Stimulated activated CD8-positive, alpha-beta memory T cell treated with anti-CD3 and anti-CD28 coated beads, Interleukin-7, amount 100 ng/mL, for 48 hours (primary cell): ENCODE measurements around the gene PDE8A.
"Not testable (repeated sequence)": the region's sequence is repeated elsewhere in the genome, so short reads cannot be mapped to it uniquely, and the experiment has no call there.

Experiments
- DNase-seq, 2 donors: peaks; one replicate each; pipeline ENCODE4 v3.0.0-alpha.2; 2020; ENCODE audit warnings: low read depth in 1 of 2; ENCODE audit errors: extremely low read depth in 1 of 2

Gene PDE8A

GRCh38 chr15:84987949-84988624 lies 6.4 kb downstream of the PDE8A start:
- DNase-seq: no peak

GRCh38 chr15:84988909-84989644 lies 7.4 kb downstream of the PDE8A start:
- no peak for DNase-seq

DNA sequence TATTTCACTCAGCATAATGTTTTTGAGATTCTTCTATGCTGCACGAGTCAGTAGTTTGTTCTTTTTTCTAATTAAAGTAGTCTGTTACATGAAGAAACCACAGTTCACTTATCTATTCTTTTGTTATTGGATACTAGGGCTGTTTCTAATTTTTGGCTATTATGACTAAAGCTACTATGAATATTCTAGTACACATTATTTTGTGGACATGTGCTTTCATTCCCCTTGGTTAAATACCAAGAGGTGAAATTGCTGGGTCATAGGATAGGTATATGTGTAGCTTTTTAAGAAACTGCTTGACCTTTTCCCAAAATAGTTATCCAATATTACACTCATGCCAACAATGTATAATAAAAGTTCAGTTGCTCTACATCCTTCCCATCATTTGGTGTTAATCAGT lies 8.9 kb downstream of the PDE8A start:
- DNase-seq: no peak

GRCh38 chr15:84991014-84991712 lies 9.5 kb downstream of the PDE8A start:
- DNase-seq: no peak

DNA sequence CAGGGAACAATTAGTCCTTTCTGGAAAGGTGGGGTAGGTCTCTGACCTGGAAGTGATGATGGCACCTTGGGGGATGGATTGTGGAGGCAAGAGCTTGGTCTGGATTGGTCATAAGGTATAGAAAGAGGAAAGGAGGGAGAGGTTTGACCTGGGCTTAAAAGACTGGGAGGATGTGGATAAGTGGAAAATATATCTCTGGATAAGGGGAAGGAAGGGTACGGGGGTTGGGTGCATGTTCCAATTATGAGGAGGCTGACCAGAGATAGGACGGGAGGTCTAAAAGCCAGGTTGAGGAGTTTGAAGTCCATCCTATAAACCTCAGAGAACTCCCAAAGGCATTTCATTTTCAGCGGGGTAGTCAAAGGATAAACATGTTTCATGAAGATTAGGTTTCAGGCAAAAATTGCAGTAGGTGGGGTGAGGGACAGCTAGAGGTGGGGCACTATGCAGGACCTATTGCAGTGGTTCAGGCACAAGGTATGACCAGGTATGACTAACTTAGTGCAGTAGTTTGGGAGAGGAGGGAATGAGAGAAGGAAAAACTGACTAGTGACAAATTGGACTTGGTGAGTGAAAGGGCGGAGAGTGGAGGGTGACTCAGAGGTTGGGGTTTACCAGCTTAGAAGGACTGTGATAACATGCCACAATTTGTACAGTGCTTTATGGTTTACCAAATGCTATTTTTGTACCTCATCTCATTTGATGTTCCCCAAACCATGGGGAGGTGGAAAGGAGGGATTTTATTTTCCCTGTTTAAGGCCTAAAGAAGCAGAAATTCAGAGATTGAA lies 10.7 kb downstream of the PDE8A start:
- peak; percentile 19 to 45 for DNase-seq

- DNase-seq: no peak
Measured at GRCh38 chr15:84996055-84996454, 14.4 kb downstream of the PDE8A start.

DNA sequence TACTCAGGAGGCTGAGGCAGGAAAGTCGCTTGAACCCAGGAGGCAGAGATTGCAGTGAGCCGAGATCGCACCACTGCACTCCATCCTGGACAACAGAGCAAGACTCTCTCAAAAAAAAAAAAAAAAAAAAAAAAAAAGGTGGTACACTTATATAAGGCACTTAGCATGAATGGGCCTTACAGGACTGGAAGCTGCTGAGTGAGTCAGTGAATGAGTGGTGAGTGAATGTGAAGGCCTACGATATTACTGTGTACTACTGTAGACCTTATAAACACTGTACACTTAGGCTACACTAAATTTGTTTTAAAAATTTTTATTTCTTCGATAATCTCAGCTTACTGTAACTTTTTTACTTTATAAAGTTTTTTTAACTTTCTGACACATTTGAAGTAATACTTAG lies 15.1 kb downstream of the PDE8A start:
- DNase-seq: not testable (repeated sequence)

DNA sequence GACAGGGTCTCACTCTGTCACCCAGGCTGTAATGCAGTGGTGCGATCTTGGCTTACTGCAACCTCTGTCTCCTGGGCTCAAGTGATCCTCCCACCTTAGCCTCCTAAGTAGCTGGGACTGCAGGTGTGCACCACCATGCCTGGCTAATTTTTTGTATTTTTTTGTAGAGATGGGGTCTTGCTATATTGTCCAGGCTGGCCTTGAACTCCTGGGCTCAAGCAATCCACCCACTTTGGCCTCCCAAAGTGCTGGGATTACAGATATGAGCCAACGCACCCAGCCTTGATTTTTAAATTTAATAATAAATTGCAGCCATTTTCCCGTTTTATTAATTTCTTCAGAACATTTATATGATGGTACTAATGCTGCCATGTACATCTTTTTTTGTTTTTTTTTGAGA lies 15.6 kb downstream of the PDE8A start:
- DNase-seq: not testable (repeated sequence)

DNA sequence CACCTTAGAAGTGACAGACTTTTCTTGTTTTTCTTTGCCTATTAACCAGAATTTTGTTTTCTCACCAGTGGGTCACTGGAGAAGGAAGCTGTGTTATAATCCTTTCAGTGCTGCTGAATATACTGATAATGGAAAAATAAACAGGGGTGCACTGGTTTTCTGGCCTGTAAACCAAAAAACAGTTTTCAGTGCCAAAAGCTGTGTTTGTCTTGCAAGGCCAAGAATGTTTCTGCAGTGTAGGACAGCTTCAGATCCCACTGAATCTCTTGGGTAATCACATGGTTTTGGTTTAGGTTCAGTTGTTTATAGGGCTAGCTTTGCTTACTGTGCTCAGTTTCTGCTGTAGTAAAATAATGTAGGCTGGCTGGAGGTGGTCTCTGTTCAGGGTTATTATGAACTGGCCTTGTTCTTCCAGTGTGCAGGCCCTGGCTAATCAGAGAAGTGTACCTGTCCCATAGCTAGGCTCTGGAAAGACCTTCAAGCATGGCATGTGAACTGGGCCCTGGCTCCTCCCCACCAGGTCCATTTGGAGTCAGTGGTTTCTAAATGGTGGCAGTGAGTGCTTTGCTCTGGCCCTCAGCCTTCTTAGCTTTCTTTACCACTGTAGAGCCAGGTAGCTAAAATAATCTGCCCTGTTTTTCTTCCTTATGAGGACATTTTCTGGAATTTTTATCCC lies 18.7 kb downstream of the PDE8A start:
- no peak for DNase-seq

DNA sequence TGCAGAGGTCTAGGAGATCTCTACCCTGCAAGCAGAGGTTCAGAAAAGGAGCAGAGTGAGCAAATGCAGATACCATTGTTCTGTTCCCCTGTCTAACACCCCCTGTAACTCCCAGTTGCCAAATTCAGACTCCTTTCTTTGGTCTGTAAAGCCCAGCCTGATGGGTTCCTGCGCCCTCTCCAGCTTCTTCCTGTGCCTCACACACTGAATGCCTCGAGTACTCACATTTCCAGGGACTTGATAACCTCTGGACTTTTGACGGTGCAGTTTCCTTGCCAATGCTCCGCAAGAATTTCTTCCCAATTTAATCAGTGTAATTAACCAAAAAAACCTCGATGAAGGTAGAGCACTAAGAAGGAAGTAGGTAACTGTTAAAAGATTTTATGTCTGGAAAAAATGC lies 19.3 kb downstream of the PDE8A start:
- no peak for DNase-seq

DNA sequence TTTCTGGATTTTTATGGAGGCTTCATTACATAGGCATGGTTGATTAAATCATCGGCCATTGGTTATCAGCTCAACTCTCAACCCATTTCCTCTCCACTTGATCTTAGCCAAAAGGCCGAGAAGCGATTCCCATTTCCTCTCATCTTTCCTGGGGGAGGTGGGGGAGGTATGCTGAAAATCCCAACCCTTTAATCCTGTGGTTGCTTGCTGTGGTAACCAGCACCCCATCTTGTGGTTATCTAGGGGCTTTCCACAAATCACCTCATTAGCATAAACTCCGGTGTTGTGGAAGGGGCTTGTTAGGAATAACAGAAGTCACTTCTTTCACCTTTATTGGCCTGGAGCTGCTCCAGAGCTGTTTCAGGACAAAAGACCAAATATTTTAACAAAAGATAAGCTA lies 20.9 kb downstream of the PDE8A start:
- DNase-seq: no peak

GRCh38 chr15:85003593-85004312 lies 22.1 kb downstream of the PDE8A start:
- no peak for DNase-seq

- no peak for DNase-seq
Measured at GRCh38 chr15:85004550-85004949, 22.9 kb downstream of the PDE8A start.

GRCh38 chr15:85005319-85005718 lies 23.7 kb downstream of the PDE8A start:
- DNase-seq: no peak

- DNase-seq: no peak
Measured at GRCh38 chr15:85005746-85006145, 24.1 kb downstream of the PDE8A start.

DNA sequence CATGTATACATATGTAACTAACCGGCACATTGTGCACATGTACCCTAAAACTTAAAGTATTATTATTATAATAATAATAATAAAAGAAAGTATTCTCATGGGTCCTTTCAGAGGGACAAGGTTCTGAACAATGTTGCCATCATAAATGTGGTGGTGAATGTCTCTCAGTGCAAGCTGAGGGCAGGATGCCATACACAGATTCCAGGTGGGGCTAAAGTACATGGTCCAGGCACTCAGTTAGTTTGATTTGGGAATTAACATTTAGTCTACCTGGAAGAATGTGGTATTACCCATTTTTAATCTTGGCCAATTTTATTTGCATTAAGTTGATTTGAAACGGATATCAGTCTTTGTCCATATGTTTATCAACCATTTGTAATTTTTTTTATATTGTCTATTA lies 24.5 kb downstream of the PDE8A start:
- DNase-seq: no peak

- DNase-seq: no peak
Measured at GRCh38 chr15:85006655-85007054, 25.0 kb downstream of the PDE8A start.

DNA sequence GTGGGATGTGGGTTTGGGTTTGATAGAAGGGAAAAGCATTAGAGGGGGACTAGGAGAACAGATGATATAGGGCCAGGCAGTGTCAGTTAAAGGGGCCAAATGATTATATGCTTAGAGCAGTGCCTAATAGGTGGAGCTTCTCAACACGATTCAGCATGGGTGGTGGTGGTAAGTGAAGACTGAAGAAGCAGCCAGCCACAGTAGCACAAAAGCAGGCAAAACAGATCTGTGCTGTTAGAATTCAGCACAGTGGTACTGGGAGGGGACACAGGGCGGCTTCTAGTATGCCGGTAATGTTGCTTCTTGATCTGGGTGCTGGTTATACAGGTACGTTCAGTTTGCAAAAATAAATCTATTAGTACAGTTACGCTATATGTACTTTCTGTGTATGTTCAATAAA lies 25.5 kb downstream of the PDE8A start:
- DNase-seq: no peak

DNA sequence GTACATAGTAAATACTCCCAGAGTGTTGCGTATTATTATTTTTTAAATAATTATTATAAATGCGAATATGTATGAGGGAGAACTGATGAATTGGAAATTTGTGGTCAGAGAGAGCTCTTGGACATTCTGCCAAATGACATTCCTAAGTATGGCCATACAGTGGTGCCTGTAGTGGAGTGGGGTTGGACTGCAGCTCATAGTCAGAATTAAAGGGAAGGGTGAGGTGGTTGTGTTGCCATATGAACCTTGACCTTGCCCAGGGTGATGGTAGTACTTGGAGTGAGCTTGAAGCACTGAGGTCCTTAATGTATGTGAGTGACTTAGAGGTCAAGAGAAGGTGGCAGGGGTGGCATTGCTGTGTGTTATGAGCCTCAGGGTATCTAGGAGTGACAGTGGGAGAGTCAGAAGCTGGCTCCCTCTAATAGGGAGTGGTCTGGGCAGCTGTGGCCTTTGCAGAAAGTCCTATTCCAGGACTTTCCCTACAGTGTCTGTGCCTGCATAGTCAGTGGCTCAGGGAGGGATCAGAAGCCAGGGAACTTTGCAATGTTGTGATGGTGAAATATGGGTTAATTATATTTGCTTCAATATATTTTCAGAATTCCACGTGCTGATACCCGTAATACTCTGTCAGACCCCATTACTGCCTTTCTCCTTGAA lies 26.2 kb downstream of the PDE8A start:
- DNase-seq: no peak
